IPS DF 19.7 (cell line): ENCODE data around the gene STK11.

Source experiments
- DNase-seq: peaks from one replicate; pipeline ENCODE4 v3.0.0-alpha.2; 2013; ENCODE audit warnings: low read depth, low spot score

The STK11 gene

DNA sequence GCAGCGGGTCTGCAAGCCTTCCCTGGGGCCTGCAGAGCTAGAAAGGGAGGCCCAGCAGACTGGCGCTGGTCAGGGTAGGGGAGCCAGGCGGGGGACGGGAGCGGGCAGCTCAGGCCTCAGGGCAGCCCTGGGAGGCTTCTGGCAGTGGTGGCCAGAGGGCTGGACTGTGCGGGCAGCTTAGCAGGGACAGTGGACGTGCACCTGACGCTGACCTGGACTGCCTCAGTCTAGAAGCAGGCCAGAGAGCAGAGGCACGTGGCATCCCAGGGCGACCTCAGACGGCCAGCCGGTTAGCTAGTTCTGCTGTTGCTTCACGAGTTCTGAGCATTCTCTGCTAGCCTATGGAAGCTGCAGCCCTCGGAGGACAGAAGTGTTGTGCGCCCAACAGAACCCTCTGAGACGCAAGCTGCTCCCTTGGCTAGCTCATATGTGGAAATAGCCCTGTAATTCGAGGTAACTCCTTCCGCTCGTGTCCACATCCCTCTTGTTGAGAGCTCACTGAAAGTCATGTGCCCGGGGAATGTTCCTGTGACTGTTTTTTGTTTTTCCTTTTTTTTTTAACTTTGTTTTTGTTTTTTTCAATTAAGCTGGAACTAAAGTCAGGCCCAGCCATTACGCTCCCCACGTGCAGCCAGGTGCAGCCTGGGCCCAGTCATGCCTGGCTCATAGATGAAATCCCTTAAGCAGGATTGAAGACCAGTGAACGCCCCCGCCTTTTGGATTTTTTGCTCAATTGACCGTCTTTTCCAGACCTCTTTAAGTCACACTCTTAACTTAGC is 67.9 kb downstream of the STK11 start:
- DNase-seq: no peak

DNA sequence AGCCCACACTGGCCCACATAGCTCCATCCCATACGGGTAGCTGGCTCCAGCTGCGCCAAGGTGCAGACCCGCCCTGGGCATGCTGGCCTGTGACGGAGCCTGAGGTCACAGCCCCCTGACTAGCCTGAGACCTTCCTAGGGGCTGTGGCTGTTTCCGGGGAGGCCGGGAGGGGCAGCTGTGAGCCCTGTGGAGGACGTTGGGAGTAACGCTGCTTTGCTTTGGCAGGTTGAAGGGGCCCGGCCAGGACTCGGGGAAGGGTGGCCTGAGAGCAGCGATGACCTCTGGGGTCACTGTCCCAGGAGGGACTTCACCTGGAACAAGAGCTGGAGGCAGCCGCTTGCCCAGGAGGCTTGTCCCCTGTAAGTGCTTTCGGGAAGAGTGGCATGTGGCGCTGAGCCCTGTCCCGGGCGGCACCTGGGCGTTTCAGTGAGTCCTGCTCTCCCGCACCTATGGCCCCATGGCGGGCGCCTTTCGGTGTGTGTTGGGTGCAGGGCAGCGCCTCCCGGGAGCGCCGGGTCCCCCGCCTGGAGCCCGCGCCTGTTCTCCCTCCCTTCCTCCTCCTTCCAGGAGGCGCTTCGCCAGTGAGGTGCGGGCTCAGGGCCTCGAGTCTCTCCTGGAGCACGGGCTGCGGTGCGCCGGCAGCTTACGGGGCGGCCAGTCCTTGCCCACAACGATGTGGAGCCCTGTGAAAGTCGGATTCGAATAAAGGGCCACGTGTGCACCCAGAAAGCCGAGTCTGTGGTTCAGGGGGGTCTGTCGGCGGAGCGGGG is 68.7 kb downstream of the STK11 start:
- DNase-seq: no peak

DNA sequence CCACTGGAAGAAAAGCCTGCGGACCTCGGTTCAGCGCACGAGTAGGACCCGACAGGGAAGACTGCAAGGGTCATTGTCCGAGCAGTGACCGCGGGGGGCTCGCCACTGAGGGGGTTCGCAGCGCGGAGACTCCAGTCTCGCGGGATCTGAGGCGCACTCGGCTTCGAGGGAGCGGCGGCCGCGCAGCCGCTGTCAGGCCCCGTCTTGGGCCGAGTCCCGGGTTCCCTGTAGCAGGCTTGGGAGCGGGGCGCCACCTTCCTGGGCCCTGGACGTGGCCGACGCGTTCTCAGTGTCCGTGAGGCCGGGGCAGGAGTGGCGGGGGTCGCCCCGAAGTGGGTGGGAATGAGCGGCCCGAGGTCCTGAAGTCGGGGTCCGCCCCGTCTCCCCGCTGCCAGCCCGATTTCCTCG is 69.3 kb downstream of the STK11 start:
- no peak for DNase-seq

DNA sequence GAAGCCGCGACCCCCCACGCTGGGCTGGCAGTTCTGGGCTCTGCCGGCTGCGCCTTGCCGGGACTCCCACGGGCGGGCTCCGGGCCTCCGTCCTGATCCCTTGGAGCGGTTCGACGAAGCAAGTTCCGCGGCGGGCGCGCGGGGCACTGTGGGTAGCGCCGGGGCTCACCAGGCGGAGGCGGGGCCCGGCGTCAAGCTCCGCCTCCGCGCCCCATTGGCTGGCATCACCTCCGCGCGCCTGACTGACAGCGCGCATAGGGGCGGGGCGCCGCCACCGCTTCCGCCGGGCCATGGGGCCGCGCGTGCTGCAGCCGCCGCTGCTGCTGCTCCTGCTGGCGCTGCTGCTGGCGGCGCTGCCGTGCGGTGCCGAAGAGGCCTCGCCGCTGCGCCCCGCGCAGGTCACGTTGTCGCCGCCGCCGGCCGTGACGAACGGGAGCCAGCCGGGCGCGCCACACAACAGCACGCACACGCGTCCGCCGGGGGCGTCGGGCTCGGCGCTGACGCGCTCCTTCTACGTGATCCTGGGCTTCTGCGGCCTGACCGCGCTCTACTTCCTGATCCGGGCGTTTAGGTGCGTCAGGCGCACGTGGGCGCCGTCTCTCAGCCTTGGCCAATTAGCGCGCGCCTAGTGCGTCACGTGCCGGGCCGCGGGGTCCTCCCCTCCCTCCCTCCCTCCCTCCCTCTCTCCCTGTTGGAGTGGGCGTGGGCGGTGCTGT is 69.8 kb downstream of the STK11 start, which contains the start of gene FAM174C:
FAM174C (plus strand) TSS at position 271 of the 716 bp plus-strand sequence; CDS start at position 291, 20 bp downstream.
- DNase-seq: no peak

DNA sequence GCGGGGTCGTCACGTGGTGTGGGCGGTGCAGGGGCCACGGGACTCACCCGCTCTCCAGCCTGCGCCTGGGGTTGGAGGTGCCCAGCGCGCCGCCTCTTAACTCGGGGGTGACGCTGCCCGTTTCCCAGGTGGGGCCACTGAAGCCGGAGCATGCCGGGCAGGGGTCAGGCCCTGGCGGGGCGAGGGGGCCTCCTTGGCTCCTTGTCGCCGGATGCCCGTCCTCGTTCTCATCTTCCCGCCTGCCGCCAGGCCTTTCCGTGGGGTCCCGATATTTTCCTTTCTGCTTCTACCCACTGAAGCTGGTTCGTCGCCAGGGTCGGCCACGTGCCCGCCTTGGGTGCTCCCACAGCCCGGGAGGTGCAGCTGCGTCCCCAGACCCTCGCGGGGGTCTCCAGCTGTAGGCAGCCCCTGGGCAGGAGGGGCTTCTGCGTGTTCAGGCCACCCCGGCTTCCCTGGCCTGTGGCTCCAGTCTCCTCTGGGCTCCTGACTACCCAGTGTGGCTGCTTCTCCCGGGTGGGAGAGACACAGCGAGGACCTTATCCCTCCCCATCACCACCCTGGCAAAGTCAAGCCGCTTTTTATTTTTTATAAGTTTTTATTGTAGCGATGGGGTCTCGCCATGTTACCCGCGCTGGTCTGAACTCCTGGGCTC is 70.5 kb downstream of the STK11 start:
- no peak for DNase-seq

DNA sequence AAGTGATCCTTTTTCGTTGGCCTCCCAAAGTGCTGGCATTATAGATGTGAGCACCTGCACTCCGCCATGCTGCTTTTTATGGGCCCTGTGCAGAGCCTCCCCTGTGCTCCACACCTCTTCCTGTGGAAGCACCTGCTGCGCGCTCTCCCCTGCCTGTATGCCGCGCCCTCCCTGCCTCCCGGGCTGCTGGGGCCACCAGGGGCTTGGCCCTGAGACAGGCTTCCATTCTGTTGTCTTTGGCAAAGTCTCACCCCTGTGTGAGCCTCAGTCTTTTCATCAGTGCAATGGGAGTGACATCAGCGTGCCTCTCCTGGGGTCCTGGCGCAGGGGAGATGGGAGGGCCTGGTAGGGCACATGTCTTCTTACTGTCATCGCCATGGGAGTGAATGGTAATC is 71.0 kb downstream of the STK11 start:
- DNase-seq: no peak

DNA sequence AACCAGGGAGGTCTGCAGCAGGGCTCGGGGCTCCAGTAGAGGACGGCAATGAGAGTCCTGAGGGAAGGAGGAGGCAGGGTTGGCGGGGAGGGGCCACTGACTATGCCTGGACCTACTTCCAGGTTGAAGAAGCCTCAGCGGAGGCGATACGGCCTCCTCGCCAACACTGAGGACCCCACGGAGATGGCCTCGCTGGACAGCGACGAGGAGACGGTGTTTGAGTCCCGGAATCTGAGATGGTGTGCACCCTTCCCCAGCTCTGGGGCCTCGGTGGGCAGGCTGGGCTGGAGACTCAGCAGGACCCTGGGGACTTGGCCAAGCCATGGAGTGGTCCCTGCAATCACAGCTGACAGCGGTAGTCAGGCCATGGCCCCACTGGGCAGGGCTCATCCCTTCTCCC is 71.5 kb downstream of the STK11 start:
- no peak for DNase-seq
